Mesendoderm (in vitro differentiated cells): ENCODE measurements around the gene DPH2.

Experiments
- DNase-seq: peaks from one replicate; pipeline ENCODE4 v3.0.0; 2013
- H2AK5ac ChIP-seq: 2 replicates; pipeline ENCODE4 v1.6.1; 2013; ENCODE audit warnings: low read length, inconsistent platforms
- H2BK120ac ChIP-seq: 2 replicates; pipeline ENCODE4 v1.6.1; 2013; ENCODE audit warnings: low read depth, mild to moderate bottlenecking, low read length, moderate library complexity, mixed read lengths
- H2BK15ac ChIP-seq: replicated peaks from 2 replicates; pipeline ENCODE4 v1.6.1; 2013; ENCODE audit warnings: low read depth, mild to moderate bottlenecking, moderate library complexity
- H2BK5ac ChIP-seq: 2 replicates; pipeline ENCODE4 v1.6.1; 2013; ENCODE audit warnings: low read length, inconsistent platforms
- H3K18ac ChIP-seq: 2 replicates; pipeline ENCODE4 v1.6.1; 2013; ENCODE audit warnings: mild to moderate bottlenecking, low read length, mixed read lengths
- H3K23ac ChIP-seq: one replicate; pipeline ENCODE4 v1.6.1; 2013; ENCODE audit warnings: low read length
- H3K27ac ChIP-seq: 2 replicates; pipeline ENCODE4 v1.5.1; 2013; ENCODE audit warnings: low read depth, mild to moderate bottlenecking, inconsistent platforms, low read length, moderate library complexity
- H3K27me3 ChIP-seq: 2 replicates; pipeline ENCODE4 v1.6.1; 2013; ENCODE audit warnings: low read length, control low read depth, mild to moderate bottlenecking, inconsistent platforms; ENCODE audit not compliant: insufficient read depth, poor library complexity
- H3K36me3 ChIP-seq: 2 replicates; pipeline ENCODE4 v1.6.1; 2013; ENCODE audit warnings: low read length, inconsistent platforms; ENCODE audit not compliant: control insufficient read depth, insufficient read depth
- H3K4ac ChIP-seq: one replicate; pipeline ENCODE4 v1.6.1; 2013; ENCODE audit warnings: low read depth, mild to moderate bottlenecking, low read length, moderate library complexity
- H3K4me1 ChIP-seq: 2 replicates; pipeline ENCODE4 v1.6.1; 2013; ENCODE audit warnings: low read depth, low read length, inconsistent platforms; ENCODE audit not compliant: control insufficient read depth
- H3K4me2 ChIP-seq: 2 replicates; pipeline ENCODE4 v1.6.1; 2013; ENCODE audit warnings: low read length
- H3K4me3 ChIP-seq: 2 replicates; pipeline ENCODE4 v1.5.1; 2013; ENCODE audit warnings: mild to moderate bottlenecking, low read length
- H3K56ac ChIP-seq: one replicate; pipeline ENCODE4 v1.6.1; 2013; ENCODE audit warnings: low read length
- H3K79me1 ChIP-seq: 2 replicates; pipeline ENCODE4 v1.6.1; 2013; ENCODE audit warnings: low read length, inconsistent platforms
- H3K79me2 ChIP-seq: 2 replicates; pipeline ENCODE4 v1.6.1; 2013; ENCODE audit warnings: mild to moderate bottlenecking, low read length; ENCODE audit not compliant: control insufficient read depth, insufficient read depth
- H3K9ac ChIP-seq: 2 replicates; pipeline ENCODE4 v1.6.1; 2013; ENCODE audit warnings: low read length, inconsistent platforms
- H4K5ac ChIP-seq: one replicate; pipeline ENCODE4 v1.6.1; 2013; ENCODE audit warnings: low read length
- H4K8ac ChIP-seq: one replicate; pipeline ENCODE4 v1.6.1; 2013; ENCODE audit warnings: low read depth, mild to moderate bottlenecking, control low read depth, low read length, moderate library complexity
- WGBS: extraction: QIAGEN DNeasy Blood & Tissue Kit; methylation state at CpG from one replicate; pipeline ENCODE4 v1.1.7; 2013; ENCODE audit warnings: low lambda C conversion rate, missing lambda C conversion rate; ENCODE audit not compliant: insufficient coverage; ENCODE audit errors: extremely low coverage; 5-methylcytosine and 5-hydroxymethylcytosine counted together

Gene DPH2

DNA sequence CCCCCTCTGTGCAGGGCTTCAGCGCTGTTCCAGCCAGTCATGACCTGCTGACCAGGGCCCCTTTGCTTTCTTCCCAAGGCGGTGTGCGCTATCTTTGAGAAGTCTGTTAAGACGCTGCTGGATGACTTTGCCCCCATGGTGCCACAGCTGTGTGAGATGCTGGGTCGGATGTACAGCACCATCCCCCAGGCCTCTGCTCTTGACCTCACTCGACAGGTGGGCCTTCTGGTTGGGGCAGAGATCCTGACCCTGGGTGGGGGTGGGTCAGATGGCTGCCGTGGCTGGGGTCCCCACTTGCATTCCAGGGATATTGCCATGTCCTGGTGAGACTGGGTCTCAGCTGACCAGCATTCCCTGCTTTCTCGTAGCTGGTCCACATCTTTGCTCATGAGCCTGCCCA lies 9.0 kb upstream of the DPH2 start:
- no peak overlapping the region for H4K5ac ChIP-seq
- no peak overlapping the region for H2BK5ac ChIP-seq
- H3K27ac ChIP-seq, result no peak overlapping the region
- H3K27me3 ChIP-seq, result no peaks in the 10 kb centered on the region
- H3K18ac ChIP-seq, result no peak overlapping the region
- no peak overlapping the region for H3K9ac ChIP-seq
- no peaks in the 10 kb centered on the region for H3K4me1 ChIP-seq
- H3K36me3 ChIP-seq, result peaks cover 1% of the 10 kb centered on the region
- H3K56ac ChIP-seq, result no peak overlapping the region
- H3K79me1 ChIP-seq, result no peaks in the 10 kb centered on the region
- no peak overlapping the region for H3K4me2 ChIP-seq
- H2BK15ac ChIP-seq, result no peak overlapping the region
- H3K23ac ChIP-seq, result no peak overlapping the region
- no peak overlapping the region for H2AK5ac ChIP-seq
- no peak overlapping the region for H3K4ac ChIP-seq
- no peak overlapping the region for H3K4me3 ChIP-seq
- H4K8ac ChIP-seq, result no peak overlapping the region
- DNase-seq, result no peak
- no peaks in the 10 kb centered on the region for H3K79me2 ChIP-seq
- WGBS, result no CpG with 5 or more reads among the region's 8 CpGs
- no peak overlapping the region for H2BK120ac ChIP-seq

DNA sequence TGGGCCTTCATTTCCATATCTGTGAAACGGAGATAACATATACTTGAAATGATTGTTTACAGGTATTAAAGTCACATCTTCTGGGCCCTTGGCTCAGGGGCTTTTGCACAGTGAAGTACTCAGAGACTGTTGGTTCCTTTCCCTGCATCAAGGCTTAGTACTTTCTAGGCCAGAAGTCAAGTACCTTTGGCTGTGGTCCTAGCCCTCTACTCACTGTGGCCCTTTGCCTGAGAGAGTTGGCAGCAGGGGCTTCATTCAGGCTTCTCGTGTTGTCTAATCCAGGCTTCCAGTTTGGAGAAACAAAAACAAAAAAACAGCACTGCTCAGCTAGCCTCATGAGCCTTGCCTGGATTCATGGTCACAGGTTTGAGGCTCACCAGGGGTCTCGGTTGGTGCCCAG lies 8.1 kb upstream of the DPH2 start:
- Histone ChIP-seq H3K4me3 (no peak overlapping the region), H2BK5ac (no peak overlapping the region), H3K79me2 (no peaks in the 10 kb centered on the region), H3K4ac (no peak overlapping the region), H3K9ac (no peak overlapping the region), H4K5ac (no peak overlapping the region), H3K27me3 (no peaks in the 10 kb centered on the region), H3K27ac (no peak overlapping the region), H2BK15ac (no peak overlapping the region), H3K36me3 (peaks cover 1% of the 10 kb centered on the region), H4K8ac (no peak overlapping the region), H2BK120ac (no peak overlapping the region), H3K18ac (no peak overlapping the region), H3K23ac (no peak overlapping the region), H2AK5ac (no peak overlapping the region), H3K56ac (no peak overlapping the region), H3K4me1 (no peaks in the 10 kb centered on the region), H3K4me2 (no peak overlapping the region), H3K79me1 (no peaks in the 10 kb centered on the region)
- no peak for DNase-seq
- WGBS, result no CpG with 5 or more reads among the region's 3 CpGs

DNA sequence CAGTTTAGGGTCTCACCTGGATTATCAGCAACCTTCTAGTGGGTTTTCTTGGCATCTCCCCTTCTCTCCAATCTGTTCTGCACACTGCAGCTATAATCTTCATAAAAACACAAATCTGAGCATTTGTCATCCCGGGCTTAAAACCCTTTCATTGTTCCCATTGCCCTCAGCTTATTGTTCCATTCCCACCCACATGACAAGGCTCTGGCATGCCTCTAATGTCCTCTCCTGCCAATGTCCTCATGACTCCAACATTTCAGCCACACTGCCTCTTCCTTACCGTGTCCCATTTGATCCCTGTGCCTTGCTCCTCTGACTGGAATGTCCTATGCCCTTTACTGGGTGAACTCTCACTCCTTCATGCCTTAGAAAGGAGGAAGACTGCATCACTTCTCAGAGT lies 7.5 kb upstream of the DPH2 start:
- peaks cover 1% of the 10 kb centered on the region for H3K36me3 ChIP-seq
- no peak overlapping the region for H2AK5ac ChIP-seq
- no peak overlapping the region for H4K5ac ChIP-seq
- H3K23ac ChIP-seq, result no peak overlapping the region
- no peak overlapping the region for H3K9ac ChIP-seq
- H3K4me3 ChIP-seq, result no peak overlapping the region
- no peak overlapping the region for H2BK15ac ChIP-seq
- no peak overlapping the region for H3K27ac ChIP-seq
- no peak for DNase-seq
- no peak overlapping the region for H2BK120ac ChIP-seq
- H3K56ac ChIP-seq, result no peak overlapping the region
- H3K4me2 ChIP-seq, result no peak overlapping the region
- H3K4me1 ChIP-seq, result no peaks in the 10 kb centered on the region
- no CpG with 5 or more reads among the region's 2 CpGs for WGBS
- H3K79me2 ChIP-seq, result no peaks in the 10 kb centered on the region
- H4K8ac ChIP-seq, result no peak overlapping the region
- no peak overlapping the region for H3K4ac ChIP-seq
- no peaks in the 10 kb centered on the region for H3K79me1 ChIP-seq
- no peak overlapping the region for H2BK5ac ChIP-seq
- H3K18ac ChIP-seq, result no peak overlapping the region
- H3K27me3 ChIP-seq, result no peaks in the 10 kb centered on the region

DNA sequence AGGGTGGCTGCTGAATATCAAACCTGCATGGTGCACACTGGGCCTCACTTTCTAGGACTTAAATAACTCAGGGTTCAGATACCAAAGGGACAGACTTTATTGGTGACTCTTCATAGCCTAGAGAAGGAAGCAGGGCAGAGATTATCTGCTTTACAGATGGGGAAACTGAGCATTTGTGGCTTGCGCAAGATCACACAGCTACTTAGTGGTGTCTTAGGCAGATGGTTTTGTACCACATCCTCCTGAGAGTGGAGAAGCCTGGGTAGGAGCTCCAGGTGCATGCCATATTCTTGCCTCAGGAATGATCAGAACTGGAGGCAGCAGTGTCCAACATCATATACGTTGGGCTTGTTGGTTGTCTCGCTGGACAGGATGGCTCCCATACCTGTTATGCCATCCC lies 6.8 kb upstream of the DPH2 start:
- H3K9ac ChIP-seq, result no peak overlapping the region
- H4K5ac ChIP-seq, result no peak overlapping the region
- no peak for DNase-seq
- H3K4me1 ChIP-seq, result no peaks in the 10 kb centered on the region
- H2BK5ac ChIP-seq, result no peak overlapping the region
- no peaks in the 10 kb centered on the region for H3K79me1 ChIP-seq
- H3K56ac ChIP-seq, result no peak overlapping the region
- H3K4ac ChIP-seq, result no peak overlapping the region
- peaks cover 1% of the 10 kb centered on the region for H3K36me3 ChIP-seq
- H2AK5ac ChIP-seq, result no peak overlapping the region
- H3K27me3 ChIP-seq, result no peaks in the 10 kb centered on the region
- H2BK120ac ChIP-seq, result no peak overlapping the region
- no CpG with 5 or more reads among the region's 3 CpGs for WGBS
- H4K8ac ChIP-seq, result no peak overlapping the region
- H3K4me3 ChIP-seq, result no peak overlapping the region
- no peak overlapping the region for H3K23ac ChIP-seq
- no peaks in the 10 kb centered on the region for H3K79me2 ChIP-seq
- H3K4me2 ChIP-seq, result no peak overlapping the region
- no peak overlapping the region for H2BK15ac ChIP-seq
- H3K27ac ChIP-seq, result no peak overlapping the region
- H3K18ac ChIP-seq, result no peak overlapping the region

DNA sequence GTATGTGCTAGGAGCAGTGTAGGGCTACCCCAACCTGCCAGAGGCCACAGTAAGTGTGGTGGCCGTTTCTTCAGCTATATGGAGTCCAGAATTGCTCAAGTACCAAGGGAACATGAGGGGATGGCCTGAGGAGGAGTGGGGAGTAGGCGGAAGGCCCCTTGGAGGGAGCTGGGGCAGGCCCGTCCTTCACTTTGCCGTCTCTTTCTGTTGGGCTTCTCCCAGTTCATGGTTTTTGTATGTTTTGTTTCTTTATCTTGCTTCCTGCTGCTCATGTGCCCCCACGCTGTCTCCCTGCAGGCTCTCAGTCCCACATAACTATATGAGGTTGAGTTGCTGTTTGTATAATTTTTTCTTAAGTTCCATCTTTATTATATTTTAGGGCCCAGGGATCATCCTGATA lies 5.9 kb upstream of the DPH2 start:
- H4K8ac ChIP-seq, result no peak overlapping the region

DNA sequence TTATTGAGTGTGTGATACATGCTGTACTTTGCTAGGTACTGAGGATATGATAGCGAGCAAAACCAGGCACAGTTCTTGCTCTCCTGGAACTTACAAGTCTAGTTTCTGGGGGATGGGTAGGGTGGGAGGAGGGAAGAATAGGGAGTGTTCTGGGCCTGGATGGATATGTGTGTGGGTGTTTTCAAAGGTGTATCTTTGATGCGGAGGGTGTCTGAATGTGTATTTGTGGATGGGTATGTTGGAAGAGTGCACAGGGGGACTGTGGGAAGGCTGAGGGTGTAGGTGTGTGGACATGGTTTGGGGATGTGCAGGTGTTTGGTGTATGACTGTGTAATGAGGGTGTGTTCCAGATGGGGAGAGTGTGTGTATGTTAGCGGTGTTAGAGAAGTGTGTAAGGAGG lies 4.5 kb upstream of the DPH2 start:
- peaks cover 3% of the 10 kb centered on the region for H3K79me1 ChIP-seq
- no peak overlapping the region for H2BK120ac ChIP-seq
- H3K27ac ChIP-seq, result no peak overlapping the region
- H3K36me3 ChIP-seq, result peaks cover 1% of the 10 kb centered on the region
- H3K79me2 ChIP-seq, result peaks cover 3% of the 10 kb centered on the region
- no peak overlapping the region for H4K8ac ChIP-seq
- no peak overlapping the region for H2BK15ac ChIP-seq
- no peaks in the 10 kb centered on the region for H3K27me3 ChIP-seq
- no peak overlapping the region for H2BK5ac ChIP-seq
- H3K56ac ChIP-seq, result no peak overlapping the region
- WGBS, result no CpG with 5 or more reads among the region's 3 CpGs
- H3K4me2 ChIP-seq, result no peak overlapping the region
- DNase-seq, result no peak
- H3K23ac ChIP-seq, result no peak overlapping the region
- no peak overlapping the region for H4K5ac ChIP-seq
- no peak overlapping the region for H2AK5ac ChIP-seq
- no peak overlapping the region for H3K4ac ChIP-seq
- H3K9ac ChIP-seq, result no peak overlapping the region
- no peak overlapping the region for H3K4me3 ChIP-seq
- no peak overlapping the region for H3K18ac ChIP-seq
- no peaks in the 10 kb centered on the region for H3K4me1 ChIP-seq

More for the DNA sequence above, 5.9 kb upstream of the DPH2 start:
- Histone ChIP-seq H2BK5ac (no peak overlapping the region), H3K18ac (no peak overlapping the region), H3K23ac (no peak overlapping the region), H3K27ac (no peak overlapping the region), H3K4ac (no peak overlapping the region), H4K5ac (no peak overlapping the region), H2BK15ac (no peak overlapping the region), H3K9ac (no peak overlapping the region), H3K4me2 (no peak overlapping the region), H3K79me1 (no peaks in the 10 kb centered on the region), H3K4me1 (no peaks in the 10 kb centered on the region), H3K27me3 (no peaks in the 10 kb centered on the region), H3K36me3 (peaks cover 1% of the 10 kb centered on the region), H3K79me2 (no peaks in the 10 kb centered on the region), H2BK120ac (no peak overlapping the region), H3K56ac (no peak overlapping the region), H3K4me3 (no peak overlapping the region), H2AK5ac (no peak overlapping the region)
- DNase-seq, result no peak
- WGBS, result no CpG with 5 or more reads among the region's 5 CpGs
